Hepatocyte (in vitro differentiated cells): Measurements from ENCODE around the gene OSBPL5. TPM values are rescaled to one million over a fixed set of nuclear protein-coding genes. Genes with fewer than 3 reads are reported as not detected.

ENCODE experiments used
- DNase-seq: peaks from one replicate; pipeline ENCODE4 v3.0.0-alpha.2; 2016; ENCODE audit warnings: low spot score
- H2AFZ ChIP-seq: fragments of 200-600 bp; sonication (generic); 2 replicates; pipeline ENCODE4 v1.6.0; 2016; ENCODE audit warnings: antibody characterized with exemption, mild to moderate bottlenecking
- H3K27ac ChIP-seq: fragments of 200-600 bp; sonication (generic); 2 replicates; pipeline ENCODE4 v1.5.1; 2016; ENCODE audit warnings: mild to moderate bottlenecking
- H3K27me3 ChIP-seq: fragments of 200-600 bp; sonication (generic); 2 replicates; pipeline ENCODE4 v1.6.1; 2016
- H3K36me3 ChIP-seq: fragments of 200-600 bp; sonication (generic); replicated peaks from 2 replicates; pipeline ENCODE4 v1.5.1; 2016; ENCODE audit warnings: low read depth; ENCODE audit not compliant: insufficient read depth
- H3K4me1 ChIP-seq: fragments of 200-600 bp; sonication (generic); 2 replicates; pipeline ENCODE4 v1.5.1; 2016; ENCODE audit warnings: mild to moderate bottlenecking, moderate library complexity; ENCODE audit not compliant: insufficient read depth
- H3K4me2 ChIP-seq: fragments of 200-600 bp; sonication (generic); 2 replicates; pipeline ENCODE4 v1.6.0; 2016
- H3K4me3 ChIP-seq: fragments of 200-600 bp; sonication (generic); 2 replicates; pipeline ENCODE4 v1.5.1; 2016; ENCODE audit warnings: mild to moderate bottlenecking
- H3K79me2 ChIP-seq: fragments of 200-600 bp; sonication (generic); 2 replicates; pipeline ENCODE4 v1.6.0; 2017; ENCODE audit warnings: mild to moderate bottlenecking
- H3K9me2 ChIP-seq: fragments of 200-600 bp; sonication (generic); replicated peaks from 2 replicates; pipeline ENCODE4 v1.6.0; 2017; ENCODE audit warnings: mild to moderate bottlenecking; ENCODE audit not compliant: insufficient read depth
- H3K9me3 ChIP-seq: fragments of 200-600 bp; sonication (generic); 2 replicates; pipeline ENCODE4 v1.5.1; 2016; ENCODE audit warnings: low read depth, mild to moderate bottlenecking
- H4K20me1 ChIP-seq: fragments of 200-600 bp; sonication (generic); 2 replicates; pipeline ENCODE4 v1.6.0; 2016; ENCODE audit warnings: mild to moderate bottlenecking; ENCODE audit not compliant: insufficient read depth, poor library complexity, severe bottlenecking
- EZH2 ChIP-seq: fragments of 200-600 bp; sonication (generic); IDR thresholded peaks from 2 replicates; pipeline ENCODE4 v1.6.1; 2016; ENCODE audit warnings: antibody characterized with exemption, mild to moderate bottlenecking, borderline replicate concordance
- EZH2phosphoT487 ChIP-seq: fragments of 200-600 bp; sonication (generic); IDR thresholded peaks from one replicate; pipeline ENCODE4 v1.6.1; 2018; ENCODE audit warnings: antibody characterized with exemption, mild to moderate bottlenecking, low read depth, moderate library complexity; ENCODE audit not compliant: unreplicated experiment, severe bottlenecking
- WGBS: methylation state at CpG from one replicate; pipeline ENCODE4 v1.1.6; 2016; ENCODE audit warnings: low lambda C conversion rate; ENCODE audit errors: missing lambda C conversion rate; 5-methylcytosine and 5-hydroxymethylcytosine counted together
- polyA plus RNA-seq: library from polyadenylated mRNA; unstranded; fragments of >200 nt; fragmentation: Nextera tagmentation; extraction: Ambion mirVana; gene quantifications from 2 replicates; pipeline ENCODE4 v1.2.1, GENCODE V29; 2016
- total RNA-seq: library from RNA; depleted of rRNA; stranded (reverse); fragments of >200 nt; gene quantifications from 2 replicates; pipeline ENCODE4 v1.2.3, GENCODE V29; 2014
- TF ChIP-seq, protein P1 (sequence below): fragments of 200-600 bp; sonication (generic); IDR thresholded peaks from 2 replicates; pipeline ENCODE4 v1.5.1; 2016; ENCODE audit warnings: antibody characterized with exemption, mild to moderate bottlenecking; ENCODE audit not compliant: poor library complexity

The OSBPL5 gene
- total and polyA plus RNA-seq, 2 experiments from 2014 or later = 9.0 to 12.5 TPM

DNA sequence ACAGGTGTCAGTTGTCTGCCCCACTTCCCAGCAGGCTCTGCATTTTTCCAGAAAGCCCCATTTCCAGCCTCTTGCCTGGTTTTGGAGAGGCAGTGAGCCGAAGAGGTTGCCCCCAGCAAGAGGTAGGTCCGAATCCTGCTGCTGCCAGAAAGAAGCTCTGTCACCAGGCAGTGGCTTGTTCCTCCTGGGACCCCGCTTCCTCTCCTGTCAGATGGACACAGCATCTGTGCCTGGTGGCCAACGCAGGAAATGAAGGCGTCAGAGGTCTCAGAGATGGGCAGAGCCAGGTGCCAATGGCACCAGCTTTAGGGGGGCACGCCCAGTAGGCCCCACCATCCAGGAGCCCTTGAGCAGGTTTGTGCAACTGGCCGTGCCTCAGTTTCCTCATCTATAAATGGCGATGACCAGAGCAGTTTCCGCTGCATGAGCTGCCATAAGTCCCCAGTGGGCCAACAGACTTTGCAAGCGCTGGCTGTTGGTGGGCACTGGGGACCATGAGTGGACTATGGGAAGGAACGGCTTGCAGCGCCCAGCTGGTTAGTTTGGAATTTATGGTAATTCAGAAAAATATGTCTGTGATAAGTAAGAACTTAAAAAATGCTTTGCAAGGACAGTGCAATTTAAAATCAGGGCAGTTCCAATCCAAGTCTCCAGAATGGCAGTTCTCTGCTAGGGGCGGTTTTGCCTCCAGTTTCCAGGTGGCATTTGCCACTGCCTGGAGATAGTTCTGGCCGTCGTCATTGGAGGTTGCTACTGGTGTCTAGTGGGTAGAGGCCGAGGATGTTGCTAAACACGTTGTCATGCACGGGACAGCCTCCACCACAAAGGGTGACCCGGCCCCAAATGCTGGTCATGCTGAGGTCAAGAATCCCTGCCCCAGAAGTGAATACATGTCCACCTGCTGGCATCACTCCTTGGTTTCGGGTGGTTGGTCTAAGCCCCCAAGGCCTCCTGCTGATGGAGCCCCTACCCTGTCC, 2.3 kb upstream of the OSBPL5 start:
- no peak overlapping the region for H3K4me2 ChIP-seq
- H3K27me3 ChIP-seq = peaks cover 54% of the 10 kb centered on the region
- no peak overlapping the region for H3K27ac ChIP-seq
- no peaks in the 10 kb centered on the region for H3K36me3 ChIP-seq
- H2AFZ ChIP-seq = no peak overlapping the region
- DNase-seq = no peak
- H3K4me1 ChIP-seq = no peaks in the 10 kb centered on the region
- H3K4me3 ChIP-seq = no peak overlapping the region
- 87% methylated on average over 20 of the region's 20 CpGs for WGBS
- H3K9me2 ChIP-seq = no peaks in the 10 kb centered on the region
- no peaks in the 10 kb centered on the region for H3K9me3 ChIP-seq
- H3K79me2 ChIP-seq = peaks cover 11% of the 10 kb centered on the region
- no peak for TF ChIP-seq EZH2phosphoT487
- no peak for TF ChIP-seq EZH2
- TF ChIP-seq, protein P1, sequence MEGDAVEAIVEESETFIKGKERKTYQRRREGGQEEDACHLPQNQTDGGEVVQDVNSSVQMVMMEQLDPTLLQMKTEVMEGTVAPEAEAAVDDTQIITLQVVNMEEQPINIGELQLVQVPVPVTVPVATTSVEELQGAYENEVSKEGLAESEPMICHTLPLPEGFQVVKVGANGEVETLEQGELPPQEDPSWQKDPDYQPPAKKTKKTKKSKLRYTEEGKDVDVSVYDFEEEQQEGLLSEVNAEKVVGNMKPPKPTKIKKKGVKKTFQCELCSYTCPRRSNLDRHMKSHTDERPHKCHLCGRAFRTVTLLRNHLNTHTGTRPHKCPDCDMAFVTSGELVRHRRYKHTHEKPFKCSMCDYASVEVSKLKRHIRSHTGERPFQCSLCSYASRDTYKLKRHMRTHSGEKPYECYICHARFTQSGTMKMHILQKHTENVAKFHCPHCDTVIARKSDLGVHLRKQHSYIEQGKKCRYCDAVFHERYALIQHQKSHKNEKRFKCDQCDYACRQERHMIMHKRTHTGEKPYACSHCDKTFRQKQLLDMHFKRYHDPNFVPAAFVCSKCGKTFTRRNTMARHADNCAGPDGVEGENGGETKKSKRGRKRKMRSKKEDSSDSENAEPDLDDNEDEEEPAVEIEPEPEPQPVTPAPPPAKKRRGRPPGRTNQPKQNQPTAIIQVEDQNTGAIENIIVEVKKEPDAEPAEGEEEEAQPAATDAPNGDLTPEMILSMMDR = no peak
- H4K20me1 ChIP-seq = no peaks in the 10 kb centered on the region

DNA sequence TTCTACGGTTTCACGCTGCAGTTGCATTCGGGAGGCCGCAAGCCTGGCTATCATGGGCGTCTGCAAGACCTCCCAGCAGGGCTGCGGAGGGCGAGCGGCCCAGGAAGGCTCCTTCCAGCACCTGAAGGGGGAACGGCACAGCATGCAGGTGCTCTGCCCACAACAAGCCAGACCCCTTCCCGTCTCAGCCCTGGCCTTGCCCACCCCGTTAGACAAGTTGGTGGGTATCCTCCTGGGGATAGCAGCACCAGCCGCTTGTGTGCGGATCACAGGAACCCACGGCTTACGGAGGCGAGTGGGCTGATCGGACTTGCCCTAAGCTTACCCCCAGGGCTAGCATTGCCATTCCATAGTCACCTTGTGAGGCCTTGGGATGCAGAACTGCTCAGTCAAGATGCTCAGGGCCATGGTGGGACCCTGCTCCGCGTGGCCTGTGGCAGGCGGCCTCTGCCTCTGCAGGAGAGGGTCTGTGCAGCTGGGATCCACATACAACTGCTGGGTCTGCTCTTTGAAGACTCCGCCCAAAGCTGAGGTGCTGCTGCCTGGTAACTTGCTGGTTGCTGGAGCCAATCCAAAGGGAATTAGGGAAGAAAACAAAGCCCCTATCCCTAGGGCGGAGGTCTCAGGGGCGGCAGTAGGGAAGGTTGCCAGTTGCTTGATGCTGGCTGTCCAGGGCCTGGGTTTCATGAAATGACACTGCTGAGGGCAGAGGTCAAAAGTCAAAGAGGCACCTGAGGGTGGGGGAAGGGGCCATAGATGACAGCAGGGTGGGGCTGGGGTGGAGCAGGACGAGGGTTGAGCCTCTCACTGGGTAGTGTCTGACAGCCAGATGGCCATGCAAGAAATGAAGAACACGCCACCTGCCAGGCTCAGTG, 1.4 kb upstream of the OSBPL5 start:
- peaks cover 45% of the 10 kb centered on the region for H3K27me3 ChIP-seq
- TF ChIP-seq, protein P1 = no peak
- no peak for TF ChIP-seq EZH2phosphoT487
- TF ChIP-seq EZH2 = no peak
- peaks cover 11% of the 10 kb centered on the region for H3K79me2 ChIP-seq
- no peaks in the 10 kb centered on the region for H3K4me1 ChIP-seq
- no peak overlapping the region for H3K4me2 ChIP-seq
- no peak overlapping the region for H3K4me3 ChIP-seq
- peaks cover 2% of the 10 kb centered on the region for H4K20me1 ChIP-seq
- no peak overlapping the region for H3K27ac ChIP-seq
- DNase-seq = no peak
- no peak overlapping the region for H2AFZ ChIP-seq
- 88% methylated on average over 25 of the region's 25 CpGs for WGBS
- no peaks in the 10 kb centered on the region for H3K9me2 ChIP-seq
- no peaks in the 10 kb centered on the region for H3K36me3 ChIP-seq
- H3K9me3 ChIP-seq = no peaks in the 10 kb centered on the region

DNA sequence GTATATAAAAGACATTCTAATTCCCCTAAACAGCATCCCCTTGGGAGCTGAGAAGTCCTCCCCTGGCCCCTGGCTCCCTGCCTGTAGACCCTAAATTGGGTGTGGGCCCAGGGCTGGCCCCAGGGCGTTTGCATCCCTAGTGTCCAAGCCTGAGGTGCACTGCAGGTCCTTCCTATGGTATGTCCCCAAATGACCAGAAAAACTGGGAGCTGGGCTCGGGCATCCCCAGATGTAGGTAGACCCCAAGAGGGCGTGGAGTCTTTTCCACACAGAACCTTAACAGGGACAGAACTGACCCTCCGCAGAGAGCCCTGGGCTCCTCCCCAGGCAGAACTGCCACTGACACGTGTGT, 782 bp upstream of the OSBPL5 start:
- Histone ChIP-seq H3K4me2 (peak overlapping the region; percentile 94), H3K36me3 (no peaks in the 10 kb centered on the region), H3K79me2 (peaks cover 11% of the 10 kb centered on the region), H3K4me3 (no peak overlapping the region), H3K9me3 (no peaks in the 10 kb centered on the region), H4K20me1 (peaks cover 7% of the 10 kb centered on the region), H3K9me2 (no peaks in the 10 kb centered on the region), H3K27me3 (peaks cover 40% of the 10 kb centered on the region), H3K27ac (no peak overlapping the region), H2AFZ (no peak overlapping the region), H3K4me1 (no peaks in the 10 kb centered on the region)
- 75% methylated on average over 5 of the region's 5 CpGs for WGBS
- TF ChIP-seq EZH2phosphoT487 (no peak), EZH2 (no peak)
- TF ChIP-seq, protein P1 = no peak
- DNase-seq = no peak
